GM12878 (cell line): Measurements from ENCODE around the gene MYO3B. TPM values are rescaled to one million over a fixed set of nuclear protein-coding genes. Genes with fewer than 3 reads are reported as not detected.

Experiments
- ATAC-seq: fragments of 200-7000 bp; cut with Tn5 transposase; 3 replicates; pipeline ENCODE4 v1.9.1; 2020; ENCODE audit warnings: mild to moderate bottlenecking, moderate library complexity
- BruUV-seq: library from RNA; stranded (reverse); fragments of 400-500 nt; replicated peaks from 2 replicates; lab custom pipeline; 2021; lab: Mats Ljungman, UMichigan
- CTCF ChIA-PET: fragments of 300-600 bp; sonication (Branson Sonifier 250); formaldehyde crosslinking; extraction: SDS; loops from one replicate; lab custom pipeline; 2021; ENCODE audit warnings: inconsistent platforms; lab: Yijun Ruan, JAX
- POLR2A ChIA-PET: fragments of 350-600 bp; formaldehyde crosslinking; extraction: SDS; loops from one replicate; lab custom pipeline; 2021; ENCODE audit warnings: inconsistent platforms; lab: Charles Lee
- RAD21 ChIA-PET: fragments of 300-600 bp; sonication (Branson Sonifier 250); formaldehyde crosslinking; loops from one replicate; lab custom pipeline; 2023; ENCODE audit warnings: antibody characterized with exemption; ENCODE audit not compliant: unreplicated experiment; lab: Charles Lee
- SMC1A ChIA-PET: fragments of 300-600 bp; sonication (Branson Sonifier 250); formaldehyde crosslinking; loops from one replicate; lab custom pipeline; 2023; ENCODE audit not compliant: unreplicated experiment, uncharacterized antibody; lab: Charles Lee
- DNase-seq: peaks from one replicate; pipeline ENCODE4 v3.0.0-alpha.2; 2011; ENCODE audit warnings: low read depth, low spot score
- FAIRE-seq: peaks from 3 replicates; lab custom pipeline; 2011; peaks lifted over from hg19 to GRCh38; lab: Jason Lieb, UNC
- H2AFZ ChIP-seq: 2 replicates; pipeline ENCODE4 v1.6.0; 2011; ENCODE audit warnings: low read depth, low read length, control low read depth; ENCODE audit not compliant: control insufficient read depth
- H3K27ac ChIP-seq: 2 replicates; pipeline ENCODE4 v1.5.1; 2011; ENCODE audit warnings: control low read depth; ENCODE audit not compliant: control insufficient read depth, insufficient read depth
- H3K27me3 ChIP-seq, 2 experiments: replicated peaks in 1 of 2; 2 replicates each; pipeline versions ENCODE4 v1.6.0 to v1.6.1; 2011; ENCODE audit warnings: low read length in 1 of 2; ENCODE audit not compliant: control insufficient read depth in 2 of 2, insufficient read depth in 2 of 2
- H3K36me3 ChIP-seq, 2 experiments: 2 replicates each; pipeline ENCODE4 v1.5.1; 2011; ENCODE audit warnings: low read length in 1 of 2; ENCODE audit not compliant: control insufficient read depth in 2 of 2, insufficient read depth in 2 of 2
- H3K4me1 ChIP-seq: 2 replicates; pipeline ENCODE4 v1.6.1; 2011; ENCODE audit warnings: mild to moderate bottlenecking, low read length, moderate library complexity, mixed read lengths; ENCODE audit not compliant: control insufficient read depth, insufficient read depth
- H3K4me2 ChIP-seq: 2 replicates; pipeline ENCODE4 v1.6.0; 2011; ENCODE audit warnings: control low read depth; ENCODE audit not compliant: control insufficient read depth, insufficient read depth
- H3K4me3 ChIP-seq: fragments of 200-600 bp; sonication (generic); 2 replicates; pipeline ENCODE4 v1.5.1; 2016
- H3K79me2 ChIP-seq: 2 replicates; pipeline ENCODE4 v1.6.0; 2011; ENCODE audit warnings: low read length; ENCODE audit not compliant: control insufficient read depth, insufficient read depth
- H3K9ac ChIP-seq: 2 replicates; pipeline ENCODE4 v1.8.0; 2011; ENCODE audit warnings: low read length, control low read depth, mixed read lengths; ENCODE audit not compliant: control insufficient read depth, insufficient read depth
- H3K9me3 ChIP-seq: replicated peaks from 3 replicates; pipeline ENCODE4 v1.5.1; 2011; ENCODE audit warnings: mild to moderate bottlenecking, low read length; ENCODE audit not compliant: control insufficient read depth, insufficient read depth
- H4K20me1 ChIP-seq: 2 replicates; pipeline ENCODE4 v1.6.0; 2011; ENCODE audit not compliant: control insufficient read depth, insufficient read depth
- CEBPB ChIP-seq, 2 experiments: fragments of 150-350 bp in 1 of 2; IDR thresholded peaks; 2 replicates each; pipeline ENCODE4 v1.6.1; 2012 to 2014; ENCODE audit warnings: low read depth in 2 of 2, low read length in 2 of 2, borderline replicate concordance in 1 of 2, inconsistent platforms in 1 of 2
- DPF2 ChIP-seq: fragments of 450-650 bp; IDR thresholded peaks from 2 replicates; pipeline ENCODE4 v1.6.1; 2017; ENCODE audit warnings: mild to moderate bottlenecking
- EGR1 ChIP-seq, 2 experiments: IDR thresholded peaks; 1 replicate in 1 of 2; 2 replicates in 1 of 2; pipeline ENCODE4 v1.6.1; 2011 to 2012; ENCODE audit warnings: low read depth in 2 of 2, low read length in 2 of 2, borderline replicate concordance in 1 of 2, mild to moderate bottlenecking in 1 of 2, moderate library complexity in 1 of 2
- ETV6 ChIP-seq, 2 experiments: fragments of 450-650 bp in 1 of 2; IDR thresholded peaks in 1 of 2; conservative IDR thresholded peaks in 1 of 2; 2 replicates each; pipeline ENCODE4 v1.6.1; 2014; ENCODE audit warnings: antibody characterized with exemption in 1 of 2, borderline replicate concordance in 1 of 2, low read depth in 1 of 2, mild to moderate bottlenecking in 1 of 2, moderate library complexity in 1 of 2
- HDGF ChIP-seq: fragments of 450-650 bp; IDR thresholded peaks from 2 replicates; pipeline ENCODE4 v1.6.1; 2016; ENCODE audit warnings: antibody characterized with exemption
- MYC ChIP-seq: IDR thresholded peaks from 2 replicates; pipeline ENCODE4 v1.6.1; 2011; ENCODE audit warnings: mild to moderate bottlenecking, low read length, moderate library complexity, inconsistent platforms; ENCODE audit not compliant: insufficient read depth, insufficient replicate concordance, insufficient read length, severe bottlenecking
- SMAD5 ChIP-seq: IDR thresholded peaks from 2 replicates; pipeline ENCODE4 v1.6.1; 2016; ENCODE audit warnings: antibody characterized with exemption, low read depth
- YY1 ChIP-seq: IDR thresholded peaks from 2 replicates; pipeline ENCODE4 v1.6.1; 2011; ENCODE audit warnings: low read depth, mild to moderate bottlenecking, low read length
- ZBED1 ChIP-seq: IDR thresholded peaks from 2 replicates; pipeline ENCODE4 v1.6.1; 2016; ENCODE audit warnings: borderline replicate concordance
- ZNF207 ChIP-seq: fragments of 450-650 bp; IDR thresholded peaks from 2 replicates; pipeline ENCODE4 v1.6.1; 2014; ENCODE audit warnings: antibody characterized with exemption, mild to moderate bottlenecking, borderline replicate concordance
- ZSCAN29 ChIP-seq: fragments of 450-650 bp; IDR thresholded peaks from 2 replicates; pipeline ENCODE4 v1.6.1; 2017; ENCODE audit warnings: mild to moderate bottlenecking, moderate library complexity
- WGBS: methylation state at CpG from one replicate; pipeline ENCODE4 v1.1.6; 2016; ENCODE audit warnings: low lambda C conversion rate; ENCODE audit not compliant: insufficient replicate concordance, insufficient coverage; ENCODE audit errors: missing lambda C conversion rate; 5-methylcytosine and 5-hydroxymethylcytosine counted together
- in situ Hi-C: fragments of 300-500 bp; cut with MboI; formaldehyde crosslinking; loops from 9 replicates; pipeline ENCODE4 v1.14.3; 2018; ENCODE audit warnings: mixed read lengths
- intact Hi-C: fragments of 100-400 bp; cut with micrococcal nuclease; formaldehyde crosslinking; loops from one replicate; pipeline ENCODE4 v1.14.2; 2022; ENCODE audit not compliant: unreplicated experiment
- polyA plus RNA-seq, 11 experiments: library from polyadenylated mRNA; depleted of rRNA in 4 of 11; unstranded in 6 of 11; stranded (reverse) in 5 of 11; fragments of >200 nt; fragmentation: Nextera tagmentation in 4 of 11; fragmentation: Illumina TruSeq in 1 of 11; extraction: Ambion mirVana in 4 of 11; extraction: Trizol in 1 of 11; gene quantifications; 1 replicate in 1 of 11; 2 replicates in 10 of 11; pipeline versions ENCODE4 v1.2.1 to v1.2.3, GENCODE V29; 2011 to 2016; ENCODE audit warnings: inconsistent platforms in 2 of 11, missing spikeins in 2 of 11, low read depth in 1 of 11
- total RNA-seq, 4 experiments: library from RNA; depleted of rRNA in 3 of 4; stranded (reverse); fragments of >200 nt in 3 of 4; fragmentation: Illumina TruSeq in 1 of 4; extraction: Trizol in 1 of 4; gene quantifications; 2 replicates each; pipeline versions ENCODE4 v1.2.1 to v1.2.3, GENCODE V29; 2013 to 2021

Gene MYO3B
- total and polyA plus RNA-seq, 10 of the 15 experiments (the other 5 are each of a cell fraction or from before 2014, with no cell fraction given) = 1.1 to 7.1 (median 2.1) TPM

- H3K27ac ChIP-seq = no peak overlapping the region
- no peak overlapping the region for H3K4me3 ChIP-seq
- intact Hi-C loops = no loop called here
- 85% methylated on average over 3 of the region's 3 CpGs for whole genome bisulfite sequencing
- ChIA-PET RAD21 (no interaction called here), SMC1A (no interaction called here)
- no peak overlapping the region for H3K4me2 ChIP-seq
- peaks cover 7% of the 10 kb centered on the region for H3K4me1 ChIP-seq
- H3K27me3 ChIP-seq = no peaks in the 10 kb centered on the region
- no peak for TF ChIP-seq ZSCAN29
- TF ChIP-seq HDGF = no peak
- no peak for TF ChIP-seq SMAD5
- TF ChIP-seq DPF2 = no peak
- TF ChIP-seq ETV6 (conservative IDR thresholded peaks at IDR 0.05 in 1 of 2, IDR thresholded peaks at IDR 0.05 in 1 of 2; ENCODE audit: borderline replicate concordance in 1 of 2, low read depth in 1 of 2) = no peak
- no peak for TF ChIP-seq YY1
- no peak for TF ChIP-seq CEBPB (IDR thresholded peaks at IDR 0.05; ENCODE audit: borderline replicate concordance in 1 of 2, low read depth in 2 of 2, low read length in 2 of 2)
- no peak for TF ChIP-seq MYC
- no peak for TF ChIP-seq EGR1 (IDR thresholded peaks at IDR 0.05; ENCODE audit: borderline replicate concordance in 1 of 2, low read depth in 2 of 2, low read length in 2 of 2)
- no peak for TF ChIP-seq ZBED1
- no peak for TF ChIP-seq ZNF207
- TF ChIP-seq, all 136 proteins: peak for 0
- CTCF ChIA-PET = interaction anchor here (0.8 kb wide), 1 partner anchor 745 kb away, joined by 3 read pairs; no protein-coding TSS in a partner anchor
- Histone ChIP-seq H3K36me3 (no peaks in the 10 kb centered on the region), H2AFZ (no peak overlapping the region), H3K9me3 (no peaks in the 10 kb centered on the region; the same call in 1 of the 3 replicates), H4K20me1 (no peaks in the 10 kb centered on the region), H3K9ac (no peak overlapping the region), H3K79me2 (no peaks in the 10 kb centered on the region)
- in situ Hi-C loops = no loop called here
- FAIRE-seq (no peak), DNase-seq (no peak), ATAC-seq (no peak)
- POLR2A ChIA-PET = no interaction called here
- no TSS peak for BruUV-seq
Measured at GRCh38 chr2:170206805-170207407, 29.0 kb downstream of the MYO3B start.
